Stimulated activated CD4-positive, alpha-beta T cell treated with anti-CD3 and anti-CD28 coated beads, Interleukin-12 subunit alpha, Interleukin-12 subunit beta, amount 100 ng/mL, for 48 hours (primary cell): Measurements from ENCODE around the gene RECQL5.

ENCODE experiments used
- DNase-seq, 3 donors: peaks; one replicate each; pipeline ENCODE4 v3.0.0-alpha.2; 2020; ENCODE audit warnings: low read depth in 2 of 3, low spot score in 1 of 3

The RECQL5 gene

GRCh38 chr17:75619506-75620431 lies 47.2 kb downstream of the RECQL5 start:
- DNase-seq, result peak in 1 of 3 donors; percentile 11

- DNase-seq, result no peak
Observed at GRCh38 chr17:75617675-75618074, 49.3 kb downstream of the RECQL5 start.

GRCh38 chr17:75617218-75617617 lies 49.7 kb downstream of the RECQL5 start:
- no peak for DNase-seq

- no peak for DNase-seq
Observed at GRCh38 chr17:75616521-75617122, 50.3 kb downstream of the RECQL5 start.

GRCh38 chr17:75615301-75615700 lies 51.7 kb downstream of the RECQL5 start:
- DNase-seq, result no peak

- no peak for DNase-seq
Observed at GRCh38 chr17:75614556-75615270, 52.2 kb downstream of the RECQL5 start.

GRCh38 chr17:75614006-75614405 lies 52.9 kb downstream of the RECQL5 start:
- DNase-seq, result no peak

- DNase-seq, result no peak
Observed at GRCh38 chr17:75612906-75613626, 53.9 kb downstream of the RECQL5 start.

- no peak for DNase-seq
Observed at GRCh38 chr17:75611851-75612429, 55.0 kb downstream of the RECQL5 start.

- DNase-seq, result no peak
Observed at GRCh38 chr17:75610103-75610984, 56.6 kb downstream of the RECQL5 start.

GRCh38 chr17:75607086-75607485 lies 59.9 kb downstream of the RECQL5 start:
- DNase-seq, result no peak

- DNase-seq, result no peak
Observed at GRCh38 chr17:75605790-75606189, 61.2 kb downstream of the RECQL5 start.

GRCh38 chr17:75604034-75604695 lies 62.8 kb downstream of the RECQL5 start:
- no peak for DNase-seq

GRCh38 chr17:75603123-75603522 lies 63.8 kb downstream of the RECQL5 start:
- DNase-seq, result no peak

GRCh38 chr17:75602644-75603043 lies 64.3 kb downstream of the RECQL5 start:
- no peak for DNase-seq

GRCh38 chr17:75601057-75601987 lies 65.6 kb downstream of the RECQL5 start:
- DNase-seq, result peak; percentile 42 to 69 (median 51)

GRCh38 chr17:75596320-75597087 lies 70.5 kb downstream of the RECQL5 start:
- DNase-seq, result no peak
